GM18499 (cell line): Measurements from ENCODE around the gene KLC1.
"Not testable (repeated sequence)": the region's sequence is repeated elsewhere in the genome, so short reads cannot be mapped to it uniquely, and the experiment has no call there.

Experiments used
- ATAC-seq: cut with Tn5 transposase; IDR thresholded peaks from one replicate; pipeline ENCODE4 v1.9.1; 2021; ENCODE audit warnings: moderate number of reproducible peaks; ENCODE audit not compliant: insufficient read depth, unreplicated experiment

Gene KLC1

DNA sequence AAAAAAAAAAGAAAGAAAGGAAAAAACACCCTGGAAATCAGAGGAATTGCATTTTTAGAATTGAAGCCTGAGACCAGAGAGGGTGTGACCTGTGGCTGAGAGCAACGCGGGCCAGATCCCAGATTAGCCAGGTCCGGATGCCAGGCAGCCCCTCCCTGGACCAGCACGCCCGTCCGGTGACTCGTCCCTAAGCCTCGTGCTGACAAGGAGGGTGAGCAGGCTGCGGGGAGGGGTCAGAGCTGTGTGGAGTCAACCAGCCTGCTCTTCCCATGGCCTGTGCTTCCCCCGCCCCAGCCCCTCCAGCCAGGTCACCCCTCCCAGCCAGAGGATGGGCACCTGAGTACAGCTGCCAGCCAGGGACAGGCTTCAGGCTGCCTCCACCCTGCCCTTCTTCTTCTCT, 4.2 kb upstream of the KLC1 start:
- ATAC-seq = no peak

DNA sequence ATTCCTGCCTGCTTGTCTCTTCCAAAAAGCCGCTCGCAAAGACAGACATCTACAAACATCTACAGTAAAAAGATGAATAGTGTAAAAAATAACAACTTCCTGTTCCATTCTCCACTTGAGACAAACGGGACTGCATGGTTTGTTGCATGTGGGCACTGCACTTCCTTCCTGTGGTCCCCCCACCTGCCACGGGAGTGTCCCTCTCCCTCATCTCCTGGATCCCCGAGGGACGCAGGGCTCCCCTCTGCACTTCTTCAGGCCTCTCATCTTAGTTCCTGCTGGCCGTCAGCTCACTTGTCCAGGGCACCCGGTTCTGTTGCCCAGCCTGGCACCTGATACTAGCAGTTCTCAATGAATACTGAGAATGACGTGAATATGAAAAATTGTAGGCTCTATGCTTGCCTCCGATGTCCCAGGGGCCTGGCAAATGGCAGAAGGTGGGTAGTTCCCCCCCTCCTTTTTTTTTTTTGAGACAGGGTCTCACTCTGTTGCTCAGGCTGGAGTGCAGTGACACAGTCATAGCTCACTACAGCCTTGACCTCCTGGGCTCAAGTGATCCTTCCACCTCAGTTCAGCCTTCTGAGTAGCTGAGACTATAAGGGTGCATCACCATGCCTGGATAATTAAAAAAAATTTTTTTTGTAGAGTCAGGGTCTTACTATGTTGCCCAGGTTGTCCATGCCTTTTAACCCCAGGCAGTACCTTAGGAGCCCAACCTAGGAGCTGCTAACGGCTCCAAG, 3.5 kb upstream of the KLC1 start:
- no peak for ATAC-seq

GRCh38 chr14:103626146-103626850, 2.7 kb upstream of the KLC1 start:
- no peak for ATAC-seq

DNA sequence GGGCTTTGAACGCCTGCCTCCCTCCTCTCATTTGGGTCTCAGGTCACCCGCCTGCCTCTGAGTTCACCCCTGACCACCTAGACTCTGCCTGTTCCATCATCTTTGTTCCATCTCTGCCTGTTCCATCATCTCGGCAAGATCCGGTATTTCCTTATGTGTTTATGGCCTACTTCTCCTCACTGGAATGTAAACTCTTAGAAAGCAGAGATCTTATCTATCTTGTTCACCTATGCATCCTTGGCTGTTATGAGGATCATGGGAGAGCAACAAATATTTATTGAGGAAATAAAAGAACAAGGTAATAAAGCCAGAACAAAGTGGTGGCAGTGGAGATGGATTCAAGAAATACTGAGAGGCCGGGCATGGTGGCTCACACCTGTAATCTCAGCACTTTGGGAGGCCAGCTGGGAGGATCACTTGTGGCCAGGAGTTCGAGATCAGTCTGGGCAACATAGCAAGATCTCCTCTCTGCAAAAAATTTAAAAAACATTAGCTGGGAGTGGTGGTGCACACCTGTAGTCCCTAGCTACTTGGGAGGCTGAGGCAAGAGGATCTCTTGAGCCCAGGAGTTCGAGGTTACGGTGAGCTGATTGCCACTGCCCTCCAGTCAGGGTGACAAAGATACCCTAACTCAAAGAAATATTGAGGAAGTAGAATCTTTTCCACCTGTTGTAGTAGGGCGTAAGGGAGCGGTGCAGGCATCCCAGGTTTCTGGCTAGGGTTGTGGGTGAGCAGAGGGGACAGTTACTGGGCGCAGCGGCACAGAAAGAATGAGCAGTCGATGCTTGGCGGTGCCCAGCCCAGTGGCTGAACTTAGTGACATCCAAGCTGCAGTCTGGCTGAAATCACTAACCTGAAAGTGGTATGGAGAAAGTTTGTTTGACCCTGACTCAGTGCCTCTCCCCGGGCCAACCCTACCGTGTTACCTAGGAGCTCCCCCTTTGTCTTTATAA, 1.7 kb upstream of the KLC1 start:
- no peak for ATAC-seq

GRCh38 chr14:103628221-103628683, 759 bp upstream of the KLC1 start:
- no peak for ATAC-seq

DNA sequence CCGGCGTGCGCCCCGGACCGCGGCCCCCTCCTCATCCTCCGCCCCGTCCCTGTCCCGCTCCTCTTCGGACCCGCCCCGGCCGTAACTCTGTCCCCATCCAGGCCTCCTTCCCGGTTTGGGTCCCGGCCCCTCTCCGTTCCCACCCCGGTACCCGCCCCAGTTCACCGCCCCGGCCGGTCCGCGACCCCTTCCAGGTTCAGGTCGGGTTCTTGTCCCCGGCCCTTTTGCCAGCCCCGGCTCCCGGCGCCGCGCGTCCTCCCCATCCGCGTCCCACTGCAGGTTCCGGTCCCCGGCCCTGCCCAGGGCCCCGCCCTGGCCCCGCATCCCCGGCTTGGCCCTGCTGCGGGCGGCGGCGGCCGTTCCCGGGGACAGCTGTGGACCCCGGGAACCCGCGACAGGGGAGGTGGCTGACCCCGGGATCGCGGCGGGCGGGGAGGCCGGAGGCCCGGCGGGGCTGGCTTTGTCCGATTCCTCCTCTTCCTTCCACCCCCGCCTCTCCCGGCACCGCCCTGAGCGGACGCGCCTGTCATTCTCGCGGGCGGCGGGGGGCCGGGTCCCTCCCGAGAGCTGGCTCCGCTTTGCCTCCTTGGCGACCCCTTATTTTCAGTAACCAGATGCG, 601 bp downstream of the KLC1 start:
- ATAC-seq = no peak

- ATAC-seq = no peak
Measured at GRCh38 chr14:103630364-103631108, 1.5 kb downstream of the KLC1 start.

GRCh38 chr14:103633391-103633790, 4.4 kb downstream of the KLC1 start:
- no peak for ATAC-seq

DNA sequence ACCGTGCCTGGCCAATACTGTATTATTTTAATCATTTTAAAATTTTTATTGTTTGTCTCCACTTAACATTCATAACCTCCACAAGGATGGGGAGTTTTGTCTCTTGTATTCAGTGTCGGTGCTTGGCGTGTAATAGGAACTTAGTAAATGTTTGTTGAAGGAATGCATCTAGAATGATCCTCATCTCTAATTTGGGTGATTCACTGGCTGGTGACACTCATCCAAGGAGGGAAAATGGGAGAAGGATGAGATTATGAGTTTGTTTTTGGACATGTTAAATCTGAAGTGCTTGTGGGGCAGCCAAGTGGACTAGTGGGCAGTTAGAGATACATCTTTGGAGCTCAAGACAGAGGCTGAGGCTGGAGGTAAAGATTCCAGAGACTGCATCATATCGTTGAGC, 5.1 kb downstream of the KLC1 start:
- ATAC-seq = no peak

DNA sequence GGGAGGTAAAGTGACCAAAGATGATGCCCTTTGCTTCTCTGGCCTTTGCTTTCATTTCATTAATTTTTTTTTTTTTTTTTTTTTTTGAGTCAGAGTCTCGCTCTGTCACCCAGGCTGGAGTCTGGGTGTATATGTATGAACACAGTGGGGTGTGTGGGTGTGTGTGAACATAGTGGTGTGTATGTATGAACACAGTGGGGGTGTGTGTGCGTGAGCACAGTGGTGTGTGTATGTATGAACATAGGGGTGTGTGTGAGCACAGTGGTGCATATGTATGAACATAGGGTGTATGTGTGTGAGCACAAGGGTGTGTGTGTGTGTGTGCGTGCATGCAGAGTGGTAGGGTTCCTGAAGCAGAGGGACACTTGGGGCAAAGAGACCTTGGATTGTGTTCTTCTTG, 9.6 kb downstream of the KLC1 start:
- ATAC-seq = no peak

- no peak for ATAC-seq
Measured at GRCh38 chr14:103641161-103641560, 12.2 kb downstream of the KLC1 start.

- ATAC-seq = no peak
Measured at GRCh38 chr14:103646189-103646588, 17.2 kb downstream of the KLC1 start.

- ATAC-seq = no peak
Measured at GRCh38 chr14:103649001-103649400, 20.0 kb downstream of the KLC1 start.

GRCh38 chr14:103650213-103650612, 21.2 kb downstream of the KLC1 start:
- ATAC-seq = no peak

DNA sequence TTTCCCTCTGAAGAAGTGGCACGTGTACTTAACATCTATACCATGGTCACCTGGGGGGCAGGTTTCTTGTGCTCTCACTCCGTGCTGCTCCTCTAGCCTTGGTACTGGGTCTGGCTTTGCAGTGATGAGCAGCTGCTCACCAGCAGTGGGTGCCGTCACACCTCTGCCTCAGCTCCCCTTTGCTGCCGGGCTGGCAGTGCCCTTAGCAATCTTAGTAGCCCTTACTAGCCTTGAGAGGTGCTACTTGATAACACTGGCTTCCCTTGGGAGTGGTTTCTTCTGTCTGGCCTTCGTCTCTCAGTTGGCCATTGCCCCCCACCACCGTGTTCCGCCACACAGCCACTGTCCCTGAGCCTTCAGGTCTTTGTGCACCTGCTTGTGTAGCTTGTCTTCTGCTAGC, 22.6 kb downstream of the KLC1 start:
- ATAC-seq = no peak

DNA sequence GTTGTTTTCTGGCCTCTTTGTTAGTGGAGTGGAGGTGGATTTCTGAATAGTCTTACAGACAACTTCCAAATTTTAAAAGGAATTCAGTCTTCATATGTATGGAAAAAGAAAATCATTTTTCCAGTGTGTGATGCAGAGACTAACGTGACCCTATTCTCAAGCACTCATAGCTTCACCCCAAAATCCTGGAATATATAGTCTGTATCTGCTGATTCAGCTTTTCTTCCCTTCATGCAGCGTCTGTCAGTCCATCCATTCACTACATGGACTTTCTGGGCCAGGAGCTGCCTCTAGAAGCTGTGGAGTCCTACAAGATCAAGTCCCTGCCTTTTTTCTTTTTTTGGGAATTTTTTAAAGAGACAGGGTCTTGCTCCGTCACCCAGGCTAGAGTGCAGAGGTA, 23.8 kb downstream of the KLC1 start:
- no peak for ATAC-seq

DNA sequence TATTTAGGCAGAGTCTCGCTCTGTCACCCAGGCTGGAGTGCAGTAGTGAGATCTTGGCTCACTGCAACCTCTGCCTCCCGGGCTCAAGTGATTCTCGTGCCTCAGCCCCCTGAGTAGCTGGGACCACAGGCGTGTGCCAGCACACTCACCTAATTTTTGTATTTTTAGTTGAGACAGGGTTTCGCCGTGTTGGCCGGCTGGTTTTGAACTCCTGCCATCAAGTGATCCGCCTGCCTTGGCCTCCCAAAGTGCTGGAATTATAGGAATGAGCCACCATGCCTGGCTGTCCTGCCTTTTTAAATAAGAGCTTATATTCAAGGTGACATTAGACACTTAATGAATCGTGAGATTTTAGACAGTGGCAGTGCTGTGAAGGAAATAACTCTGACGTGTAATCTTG, 24.3 kb downstream of the KLC1 start:
- ATAC-seq = not testable (repeated sequence)

- no peak for ATAC-seq
Measured at GRCh38 chr14:103653805-103654204, 24.8 kb downstream of the KLC1 start.

- no peak for ATAC-seq
Measured at GRCh38 chr14:103654619-103655018, 25.6 kb downstream of the KLC1 start.
